ENCODE data around the gene NOC2L.

Gene NOC2L

GRCh38 chr1:974293-974640 lies 15.2 kb upstream of the NOC2L start:
- DNase-seq, result no peak

GRCh38 chr1:973459-974292 lies 14.6 kb upstream of the NOC2L start:
- no peak for DNase-seq

GRCh38 chr1:972726-973458 lies 13.8 kb upstream of the NOC2L start:
- no peak for DNase-seq

- no peak for DNase-seq
Measured at GRCh38 chr1:971751-972506, 12.9 kb upstream of the NOC2L start.

DNA sequence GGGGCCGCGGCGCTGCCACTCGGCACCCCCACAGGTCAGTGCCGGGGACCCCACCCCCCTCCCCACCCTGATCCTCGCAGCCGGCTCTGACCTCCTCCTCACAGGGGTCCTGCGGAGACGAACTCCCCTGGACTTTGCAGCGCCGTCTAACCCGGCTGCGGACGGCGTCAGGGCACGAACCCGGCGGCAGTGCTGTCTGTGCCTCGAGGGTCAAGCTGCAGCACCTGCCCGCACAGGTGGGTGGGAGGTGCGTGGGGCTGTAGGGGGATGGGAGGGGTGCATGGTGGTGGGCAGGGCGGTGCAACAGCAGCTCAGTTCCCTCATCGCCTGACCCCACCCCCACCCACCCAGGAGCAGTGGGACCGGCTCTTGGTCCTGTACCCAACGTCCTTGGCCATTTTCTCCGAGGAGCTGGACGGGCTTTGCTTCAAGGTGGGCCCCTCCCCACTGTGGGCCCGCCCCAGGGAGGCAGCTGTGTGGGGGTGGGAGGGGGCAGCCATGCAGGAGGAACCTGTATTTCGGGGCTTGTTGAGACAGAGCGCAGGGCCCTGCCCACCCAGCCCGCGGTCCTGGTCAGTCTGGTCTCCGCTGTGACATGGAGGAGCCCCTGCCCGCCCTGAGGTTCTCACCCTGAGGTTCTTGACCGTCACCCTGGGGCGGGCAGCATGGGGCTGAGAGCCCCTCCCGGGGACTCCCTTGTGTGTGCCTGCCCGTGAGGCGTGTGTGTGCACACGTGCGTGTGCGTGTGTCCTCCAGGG lies 12.1 kb upstream of the NOC2L start:
- no peak for DNase-seq

GRCh38 chr1:970242-970972 lies 11.4 kb upstream of the NOC2L start:
- DNase-seq, result no peak

GRCh38 chr1:969260-969855 lies 10.3 kb upstream of the NOC2L start:
- DNase-seq, result no peak

DNA sequence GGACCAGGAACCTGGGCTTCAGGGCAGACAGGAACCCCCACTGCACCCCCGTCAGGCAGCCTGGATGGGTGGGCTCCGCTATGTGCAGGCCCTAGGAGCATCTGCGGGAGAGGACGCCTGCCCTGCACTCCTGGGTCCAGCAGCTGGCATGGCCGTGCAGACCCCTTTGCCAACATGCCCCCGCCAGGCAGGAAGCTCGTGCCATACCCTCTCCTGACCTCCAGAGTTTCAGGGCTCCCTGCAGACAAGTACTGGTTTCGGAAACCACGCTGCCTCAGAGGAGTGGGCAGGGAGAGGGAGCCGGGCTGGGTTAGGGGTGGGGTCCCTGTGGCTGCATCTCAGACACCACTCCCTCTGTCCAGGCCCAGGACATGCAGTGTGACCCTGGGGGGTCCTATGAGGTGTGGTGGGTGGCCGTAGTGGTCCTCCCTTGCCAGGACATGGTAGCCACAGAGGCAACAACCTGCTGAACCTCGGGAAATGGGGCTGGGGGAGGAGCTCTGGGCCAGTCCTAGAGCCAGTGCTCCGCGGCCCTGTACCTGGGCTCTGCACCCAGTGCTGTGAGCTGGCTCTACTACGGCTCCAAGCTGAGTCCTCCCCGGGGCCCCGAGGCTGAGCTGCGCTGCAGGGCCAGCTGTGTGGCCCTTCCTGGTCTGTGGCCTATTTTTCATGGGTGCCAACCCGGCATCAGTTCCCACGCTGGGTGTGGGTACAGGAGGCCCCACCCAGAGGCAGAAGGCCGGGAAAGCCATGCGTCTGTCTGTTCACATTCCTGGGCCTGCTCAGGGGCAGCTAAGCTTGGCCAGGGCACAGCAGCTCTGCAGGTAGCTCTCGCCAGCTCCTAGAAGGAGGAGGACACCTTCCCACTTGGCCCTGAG lies 8.6 kb upstream of the NOC2L start:
- no peak for DNase-seq

DNA sequence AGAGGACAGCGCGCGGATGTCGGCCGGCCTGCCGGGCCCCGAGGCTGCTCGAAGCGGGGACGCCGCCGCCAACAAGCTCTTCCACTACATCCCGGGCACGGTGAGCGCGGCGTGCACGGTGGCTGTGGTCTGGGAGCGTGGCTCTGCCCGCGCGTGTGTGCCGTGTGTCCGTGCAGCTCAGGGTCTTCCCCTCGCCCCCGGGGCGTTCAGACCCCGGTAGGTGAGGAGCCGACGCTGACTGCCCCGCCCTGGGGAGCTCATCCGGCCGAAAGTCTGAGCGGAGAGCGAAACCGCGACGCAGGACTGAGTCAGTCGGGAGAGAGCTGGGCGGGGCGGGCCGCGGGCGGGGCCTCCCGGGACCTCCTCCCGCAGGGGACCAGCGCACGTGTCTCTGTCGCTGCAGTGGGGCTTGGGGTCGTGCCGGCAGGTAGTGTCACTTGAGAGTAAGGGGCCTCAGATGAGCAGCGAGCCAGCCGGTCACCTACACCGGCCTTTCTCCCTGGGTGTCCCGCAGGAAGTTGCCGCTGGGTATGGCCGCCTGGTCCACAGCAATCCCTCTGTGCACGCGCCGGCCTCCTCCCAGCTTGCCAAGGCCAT lies 7.7 kb upstream of the NOC2L start:
- peak; percentile 95 for DNase-seq

DNA sequence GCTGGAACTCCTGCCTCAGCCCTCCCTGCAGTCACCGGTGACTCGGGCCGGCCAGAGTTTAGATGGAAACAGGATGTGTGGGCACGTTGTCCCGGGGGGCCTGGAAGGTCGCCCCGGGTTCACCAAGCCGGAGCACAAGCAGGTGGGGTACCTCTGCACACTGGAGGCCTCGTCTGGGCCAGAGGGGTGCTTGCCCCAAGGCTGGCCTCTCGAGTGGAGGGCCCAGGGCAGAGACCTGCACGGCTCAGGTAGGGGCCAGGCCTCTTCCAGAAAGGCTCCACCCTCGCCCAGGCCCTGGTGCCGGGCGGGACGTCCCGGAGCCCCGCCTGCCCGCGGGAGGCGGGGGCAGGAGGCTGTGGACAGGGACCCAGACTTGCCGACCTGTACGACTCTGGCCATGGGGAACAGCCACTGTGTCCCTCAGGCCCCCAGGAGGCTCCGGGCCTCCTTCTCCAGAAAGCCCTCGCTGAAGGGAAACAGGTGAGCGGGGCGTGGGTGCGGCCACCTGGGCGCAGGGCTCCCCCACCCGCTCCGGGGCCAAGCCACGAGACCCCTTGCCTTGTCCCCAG lies 7.2 kb upstream of the NOC2L start, which contains the start of gene PLEKHN1:
Gene PLEKHN1 (plus strand): TSS at position 348 of the 569 bp plus-strand sequence. CDS start 50 bp downstream, at position 398.
- peak; percentile 60 for DNase-seq

GRCh38 chr1:965526-966134 lies 6.6 kb upstream of the NOC2L start:
- DNase-seq, result no peak

DNA sequence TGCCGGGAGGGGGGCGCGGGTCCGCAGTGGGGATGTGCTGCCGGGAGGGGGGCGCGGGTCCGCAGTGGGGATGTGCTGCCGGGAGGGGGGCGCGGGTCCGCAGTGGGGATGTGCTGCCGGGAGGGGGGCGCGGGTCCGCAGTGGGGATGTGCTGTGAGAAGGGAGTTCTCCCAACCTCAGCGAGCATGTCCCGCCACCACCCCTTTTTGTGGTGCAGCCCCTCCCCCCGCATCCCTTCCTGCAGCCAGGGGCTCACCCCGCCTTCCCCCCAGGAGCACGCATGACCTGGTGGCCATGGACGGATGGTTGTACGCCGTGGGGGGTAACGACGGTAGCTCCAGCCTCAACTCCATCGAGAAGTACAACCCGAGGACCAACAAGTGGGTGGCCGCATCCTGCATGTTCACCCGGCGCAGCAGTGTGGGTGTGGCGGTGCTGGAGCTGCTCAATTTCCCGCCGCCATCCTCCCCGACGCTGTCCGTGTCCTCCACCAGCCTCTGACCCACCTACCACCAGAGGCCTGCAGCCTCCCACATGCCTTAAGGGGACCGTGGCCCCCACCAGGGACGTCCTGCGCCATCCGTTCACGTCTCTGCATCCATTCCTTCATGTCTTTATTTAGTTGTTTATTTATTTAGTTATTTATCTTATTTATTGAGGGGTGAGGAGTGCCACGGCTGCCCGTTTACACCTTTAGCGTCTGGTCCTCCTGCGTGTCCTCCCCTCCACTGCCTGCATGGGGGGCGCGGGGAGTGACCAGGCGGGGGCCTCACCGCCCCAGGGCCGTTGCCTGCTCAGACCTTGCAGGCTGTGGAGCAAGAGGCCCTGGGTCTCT lies 5.9 kb upstream of the NOC2L start:
- DNase-seq, result no peak

DNA sequence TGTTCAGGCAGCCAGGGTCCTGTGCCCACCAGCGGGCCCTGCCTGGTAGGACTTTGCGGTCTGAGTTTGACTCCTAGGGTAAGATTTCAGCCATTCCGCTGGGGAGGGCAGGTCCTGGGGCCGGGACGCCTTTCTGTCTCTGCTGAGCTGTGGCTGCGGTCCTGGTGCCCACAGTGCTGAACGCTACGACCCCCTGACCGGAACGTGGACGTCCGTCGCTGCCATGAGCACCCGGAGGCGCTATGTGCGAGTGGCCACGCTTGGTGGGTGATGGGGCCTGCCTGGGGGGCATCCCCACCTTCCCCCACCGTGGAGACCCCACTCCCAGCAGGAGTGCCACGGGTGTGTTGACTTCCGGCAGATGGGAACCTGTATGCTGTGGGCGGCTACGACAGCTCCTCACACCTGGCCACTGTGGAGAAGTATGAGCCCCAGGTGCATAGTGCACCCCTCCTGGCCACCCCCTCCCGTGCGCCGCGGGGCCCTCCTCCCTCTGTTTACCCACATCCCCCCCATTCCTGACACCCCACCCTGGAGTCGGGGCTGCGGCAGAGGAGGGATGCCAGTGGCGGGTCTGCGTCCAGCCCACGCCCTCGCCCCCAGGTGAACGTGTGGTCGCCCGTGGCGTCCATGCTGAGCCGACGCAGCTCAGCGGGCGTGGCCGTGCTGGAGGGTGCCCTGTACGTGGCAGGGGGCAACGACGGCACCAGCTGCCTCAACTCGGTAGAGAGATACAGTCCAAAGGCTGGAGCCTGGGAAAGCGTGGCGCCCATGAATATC lies 4.9 kb upstream of the NOC2L start:
- DNase-seq, result no peak

- no peak for DNase-seq
Measured at GRCh38 chr1:963301-963651, 4.2 kb upstream of the NOC2L start.

- no peak for DNase-seq
Measured at GRCh38 chr1:962381-963300, 3.6 kb upstream of the NOC2L start.

- DNase-seq, result no peak
Measured at GRCh38 chr1:961132-961669, 2.1 kb upstream of the NOC2L start.

All from CD4-positive, alpha-beta T cell treated with Interleukin-17A for 4 hours (primary cell).